GM10248 (cell line): ENCODE measurements around the gene ETV4.

ENCODE experiments used
- CTCF ChIA-PET: fragments of 300-600 bp; sonication (Branson Sonifier 250); formaldehyde crosslinking; extraction: SDS; loops from one replicate; lab custom pipeline; 2021; ENCODE audit warnings: antibody characterized with exemption; lab: Yijun Ruan, JAX
- POLR2A ChIA-PET: fragments of 350-650 bp; sonication (Branson Sonifier 250); formaldehyde crosslinking; extraction: SDS; loops from one replicate; lab custom pipeline; 2020; ENCODE audit warnings: antibody characterized with exemption; lab: Yijun Ruan, JAX
- DNase-seq: peaks from one replicate; pipeline ENCODE4 v3.0.0; 2012; ENCODE audit errors: extremely low spot score
- CTCF ChIP-seq: IDR thresholded peaks from 2 replicates; pipeline ENCODE4 v1.5.1; 2012; ENCODE audit warnings: mild to moderate bottlenecking, low read depth; ENCODE audit errors: extremely low read depth, missing control alignments, control extremely low read depth

ETV4 gene

GRCh38 chr17:43556292-43556691 is 10.2 kb upstream of the ETV4 start:
- ChIA-PET POLR2A (no interaction called here), CTCF (interaction anchor here (1.3 to 2.1 kb wide), 3 partner anchors 20 to 117 kb away, joined by 3 to 6 read pairs (median 3); no protein-coding TSS in a partner anchor)
- no peak for DNase-seq
- TF ChIP-seq CTCF: no peak

- CTCF ChIA-PET: interaction anchor here (0.9 to 2.1 kb wide), 5 partner anchors 18 to 205 kb away, joined by 3 to 6 read pairs (median 3); partner anchors contain the start of gene DHX8
- TF ChIP-seq CTCF: no peak
- POLR2A ChIA-PET: no interaction called here
- no peak for DNase-seq
Observed at GRCh38 chr17:43554857-43555256, 8.7 kb upstream of the ETV4 start.

GRCh38 chr17:43553573-43553972 is 7.4 kb upstream of the ETV4 start:
- no peak for TF ChIP-seq CTCF
- ChIA-PET CTCF (interaction anchor here (2.4 kb wide), 1 partner anchor 24 kb away, joined by 7 read pairs; no protein-coding TSS in a partner anchor), POLR2A (no interaction called here)
- DNase-seq: no peak

GRCh38 chr17:43552229-43552837 is 6.2 kb upstream of the ETV4 start:
- TF ChIP-seq CTCF: no peak
- CTCF ChIA-PET: interaction anchor here (0.8 to 2.4 kb wide), 4 partner anchors 25 to 158 kb away, joined by 3 to 7 read pairs (median 4); partner anchors contain the start of gene DHX8
- POLR2A ChIA-PET: no interaction called here
- DNase-seq: no peak

GRCh38 chr17:43550754-43551153 is 4.6 kb upstream of the ETV4 start:
- no peak for DNase-seq
- CTCF ChIA-PET: no interaction called here
- POLR2A ChIA-PET: interaction anchor here (0.7 kb wide), 1 partner anchor 749 kb away, joined by 4 read pairs; no protein-coding TSS in a partner anchor
- TF ChIP-seq CTCF: no peak

- CTCF ChIA-PET: no interaction called here
Observed at GRCh38 chr17:43549496-43549895, 3.4 kb upstream of the ETV4 start.

More at GRCh38 chr17:43549496-43549895, 3.4 kb upstream of the ETV4 start:
- no peak for DNase-seq
- TF ChIP-seq CTCF: no peak
- POLR2A ChIA-PET: interaction anchor here (0.6 kb wide), 1 partner anchor 78 kb away, joined by 4 read pairs; no protein-coding TSS in a partner anchor
